ENCODE data around the gene FBXO3.

- TF ChIP-seq CTCF (IDR thresholded peaks at IDR 0.05; ENCODE audit: control extremely low read depth in 1 of 3, insufficient read depth in 1 of 3, low read depth in 1 of 3, low read length in 3 of 3) (no peak), BACH1 (IDR thresholded peaks at IDR 0.05; ENCODE audit: low read length) (no peak)
Measured at GRCh38 chr11:33770236-33770635, 4.1 kb downstream of the FBXO3 start.

Measured in H1 (cell line).